BLaER1 treated with 17β-estradiol and CSF1 and Interleukin-3, amounts not matched to agents 10 nM and 100 nM (cell line): Measurements from ENCODE around the gene ANKRD13C.

ENCODE experiments used
- H3K27ac ChIP-seq, 11 experiments: shearing (Covaris generic); formaldehyde crosslinking; 2 replicates each; pipeline ENCODE4 v1.8.1; 2022
- H3K27me3 ChIP-seq, 11 experiments: shearing (Covaris generic); formaldehyde crosslinking; 2 replicates each; pipeline ENCODE4 v1.8.1; 2022
- H3K36me3 ChIP-seq, 11 experiments: shearing (Covaris generic); formaldehyde crosslinking; 2 replicates each; pipeline ENCODE4 v1.8.1; 2022
- H3K4me1 ChIP-seq, 10 experiments: shearing (Covaris generic); formaldehyde crosslinking; 2 replicates each; pipeline ENCODE4 v1.8.1; 2022
- H3K4me2 ChIP-seq, 11 experiments: shearing (Covaris generic); formaldehyde crosslinking; 2 replicates each; pipeline ENCODE4 v1.8.1; 2022
- H3K4me3 ChIP-seq, 10 experiments: shearing (Covaris generic); formaldehyde crosslinking; 2 replicates each; pipeline ENCODE4 v1.8.1; 2022
- H3K9ac ChIP-seq, 11 experiments: shearing (Covaris generic); formaldehyde crosslinking; 2 replicates each; pipeline ENCODE4 v1.8.1; 2022
- H3K9me3 ChIP-seq, 11 experiments: shearing (Covaris generic); formaldehyde crosslinking; replicated peaks in 1 of 11; 2 replicates each; pipeline ENCODE4 v1.8.1; 2022
- H4K20me1 ChIP-seq, 11 experiments: shearing (Covaris generic); formaldehyde crosslinking; 2 replicates each; pipeline ENCODE4 v1.8.1; 2022
- Cebpa-rat ChIP-seq, 11 experiments: shearing (Covaris generic); IDR thresholded peaks; 2 replicates each; pipeline ENCODE4 v1.8.1; 2022

ANKRD13C gene

GRCh38 chr1:70220517-70221237, 133.8 kb downstream of the ANKRD13C start:
- Histone ChIP-seq H3K27me3 (no peaks in the 10 kb centered on the region), H3K9me3 (no peaks in the 10 kb centered on the region), H3K4me1 (peaks cover 26 to 41% (median 33%) of the 10 kb centered on the region in 10 experiments), H3K4me3 (peak overlapping the region; percentile 72 to 86 (median 79)), H3K9ac (peak overlapping the region; percentile 95 to 99 (median 96)), H4K20me1 (peaks cover 40 to 87% (median 59%) of the 10 kb centered on the region in 11 experiments), H3K27ac (peak overlapping the region; percentile 93 to 99 (median 96); a peak in 21 of 22 replicates), H3K4me2 (peak overlapping the region; percentile 71 to 91 (median 80)), H3K36me3 (peaks cover 38 to 54% (median 49%) of the 10 kb centered on the region in 11 experiments)
- TF ChIP-seq Cebpa-rat (IDR thresholded peaks at IDR 0.05) = no peak

- H4K20me1 ChIP-seq = peaks cover 40 to 87% (median 59%) of the 10 kb centered on the region in 11 experiments
- TF ChIP-seq Cebpa-rat (IDR thresholded peaks at IDR 0.05) = no peak
- no peaks in the 10 kb centered on the region for H3K9me3 ChIP-seq
- H3K9ac ChIP-seq = peak overlapping the region in 6 of 11 experiments; percentile 18 to 99 (median 64); a peak in 7 of 22 replicates
- H3K27ac ChIP-seq = peak overlapping the region in 6 of 11 experiments; percentile 8 to 99 (median 94); a peak in 7 of 22 replicates
- H3K4me3 ChIP-seq = no peak overlapping the region
- peak overlapping the region; percentile 71 to 91 (median 80); a peak in 17 of 22 replicates for H3K4me2 ChIP-seq
- H3K36me3 ChIP-seq = peaks cover 37 to 54% (median 49%) of the 10 kb centered on the region in 11 experiments
- peaks cover 26 to 41% (median 33%) of the 10 kb centered on the region in 10 experiments for H3K4me1 ChIP-seq
- no peaks in the 10 kb centered on the region for H3K27me3 ChIP-seq
These were observed 134.5 kb downstream of the ANKRD13C start for GRCh38 chr1:70220015-70220414.

- Histone ChIP-seq H3K9ac (no peak overlapping the region), H3K4me1 (peaks cover 18 to 41% (median 27%) of the 10 kb centered on the region in 10 experiments), H3K27ac (no peak overlapping the region), H3K36me3 (peaks cover 44 to 76% (median 53%) of the 10 kb centered on the region in 11 experiments), H3K9me3 (no peaks in the 10 kb centered on the region), H3K4me3 (no peak overlapping the region), H3K4me2 (no peak overlapping the region), H4K20me1 (peaks cover 58 to 100% (median 95%) of the 10 kb centered on the region in 11 experiments), H3K27me3 (no peaks in the 10 kb centered on the region)
- TF ChIP-seq Cebpa-rat (IDR thresholded peaks at IDR 0.05) = no peak
These were observed 143.0 kb downstream of the ANKRD13C start for GRCh38 chr1:70211541-70211940.

- H3K4me3 ChIP-seq = no peak overlapping the region
- no peak overlapping the region for H3K27ac ChIP-seq
- TF ChIP-seq Cebpa-rat (IDR thresholded peaks at IDR 0.05) = no peak
- H4K20me1 ChIP-seq = peaks cover 53 to 98% (median 91%) of the 10 kb centered on the region in 11 experiments
- no peaks in the 10 kb centered on the region for H3K27me3 ChIP-seq
- 0 out of 22 replicates have a peak overlapping the region, but pooled peaks of 1 of the 11 experiments have one; percentile 45 for H3K9ac ChIP-seq
- H3K9me3 ChIP-seq = no peaks in the 10 kb centered on the region
- H3K4me1 ChIP-seq = peaks cover 19 to 43% (median 29%) of the 10 kb centered on the region in 10 experiments
- H3K36me3 ChIP-seq = peaks cover 37 to 69% (median 45%) of the 10 kb centered on the region in 11 experiments
- no peak overlapping the region for H3K4me2 ChIP-seq
These were observed 143.7 kb downstream of the ANKRD13C start for GRCh38 chr1:70210820-70211219.
